Loucy (cell line): ENCODE measurements around the gene BACE2.

ENCODE experiments used
- H2AFZ ChIP-seq: fragments of 200-600 bp; sonication (generic); 2 replicates; pipeline ENCODE4 v1.6.0; 2016; ENCODE audit warnings: antibody characterized with exemption, mild to moderate bottlenecking, low read length, moderate library complexity
- H3F3A ChIP-seq: fragments of 200-600 bp; 2 replicates; pipeline ENCODE4 v1.6.0; 2016; ENCODE audit warnings: antibody characterized with exemption, low read depth, mild to moderate bottlenecking
- H3K27me3 ChIP-seq: fragments of 200-600 bp; sonication (generic); 2 replicates; pipeline ENCODE4 v1.6.1; 2014; ENCODE audit warnings: low read length, mild to moderate bottlenecking; ENCODE audit not compliant: insufficient read depth, poor library complexity, severe bottlenecking
- H3K36me3 ChIP-seq: fragments of 200-600 bp; sonication (generic); 2 replicates; pipeline ENCODE4 v1.6.1; 2016; ENCODE audit warnings: low read length; ENCODE audit not compliant: insufficient read depth
- H3K4me1 ChIP-seq: fragments of 200-600 bp; sonication (generic); 2 replicates; pipeline ENCODE4 v1.5.1; 2014; ENCODE audit warnings: low read length, mild to moderate bottlenecking; ENCODE audit not compliant: insufficient read depth, poor library complexity, severe bottlenecking
- H3K4me2 ChIP-seq: fragments of 200-600 bp; sonication (generic); 2 replicates; pipeline ENCODE4 v1.6.0; 2014; ENCODE audit warnings: antibody characterized with exemption, low read length, low read depth, mild to moderate bottlenecking; ENCODE audit not compliant: poor library complexity, severe bottlenecking
- H3K4me3 ChIP-seq: fragments of 200-600 bp; sonication (generic); 2 replicates; pipeline ENCODE4 v1.5.1; 2014; ENCODE audit warnings: low read length, mild to moderate bottlenecking, mixed read lengths; ENCODE audit not compliant: poor library complexity, severe bottlenecking
- H3K79me2 ChIP-seq: fragments of 200-600 bp; sonication (generic); 2 replicates; pipeline ENCODE4 v1.6.1; 2014; ENCODE audit warnings: low read length; ENCODE audit not compliant: insufficient read depth
- H3K9ac ChIP-seq: fragments of 200-600 bp; sonication (generic); 2 replicates; pipeline ENCODE4 v1.6.0; 2014; ENCODE audit warnings: mild to moderate bottlenecking, low read depth, low read length, moderate library complexity; ENCODE audit not compliant: poor library complexity, severe bottlenecking
- H3K9me2 ChIP-seq: fragments of 200-600 bp; sonication (generic); replicated peaks from 2 replicates; pipeline ENCODE4 v1.6.1; 2016; ENCODE audit warnings: low read depth, low read length, mixed read lengths
- H3K9me3 ChIP-seq: fragments of 200-600 bp; sonication (generic); 2 replicates; pipeline ENCODE4 v1.6.1; 2014; ENCODE audit warnings: mild to moderate bottlenecking, antibody characterized with exemption, low read length, low read depth; ENCODE audit not compliant: insufficient read depth
- H4K20me1 ChIP-seq: fragments of 200-600 bp; sonication (generic); 2 replicates; pipeline ENCODE4 v1.6.0; 2014; ENCODE audit warnings: antibody characterized with exemption, low read length, mild to moderate bottlenecking; ENCODE audit not compliant: insufficient read depth, poor library complexity, severe bottlenecking
- EZH2phosphoT487 ChIP-seq: fragments of 200-600 bp; IDR thresholded peaks from 2 replicates; pipeline ENCODE4 v1.6.1; 2018; ENCODE audit warnings: antibody characterized with exemption, mild to moderate bottlenecking, moderate library complexity, borderline replicate concordance
- TF ChIP-seq, protein P1 (sequence below): fragments of 200-600 bp; sonication (generic); conservative IDR thresholded peaks from 2 replicates; pipeline ENCODE4 v1.5.1; 2014; ENCODE audit warnings: mild to moderate bottlenecking, antibody characterized with exemption, low read length

Gene BACE2

DNA sequence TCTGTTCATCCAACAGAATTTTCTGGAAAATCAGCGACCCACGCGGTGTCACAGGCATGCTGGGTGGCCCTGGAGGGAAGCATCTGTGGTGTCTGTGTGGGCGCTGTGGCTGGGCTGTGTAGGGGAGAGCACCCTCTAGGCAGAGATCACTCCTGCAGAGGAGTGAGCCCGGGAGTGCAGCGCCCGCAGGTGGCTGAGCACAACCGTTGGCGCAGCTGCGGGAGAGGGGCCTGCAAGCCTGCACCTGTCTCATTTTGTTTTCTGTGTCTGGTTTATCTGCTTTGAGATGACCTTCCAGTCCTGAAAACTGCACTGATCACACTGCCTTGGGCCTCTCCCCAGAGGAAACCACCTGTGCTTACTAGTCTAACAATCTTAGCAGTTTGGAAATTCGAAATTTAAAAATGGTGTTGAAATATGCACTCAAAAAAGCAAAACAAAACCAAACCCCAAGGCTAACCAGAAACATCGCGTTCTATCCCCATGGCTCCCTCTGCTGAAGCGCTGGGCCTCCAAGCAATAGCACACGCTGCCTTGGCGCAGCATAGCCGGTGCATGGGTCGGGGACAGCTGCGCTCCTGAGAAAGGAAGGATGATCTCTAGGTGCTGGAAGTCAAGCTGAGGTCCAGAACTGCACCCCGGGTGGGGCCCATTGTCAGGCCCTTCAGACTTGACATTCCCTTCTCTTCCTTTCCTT is 153.4 kb downstream of the BACE2 start:
- no peaks in the 10 kb centered on the region for H3K27me3 ChIP-seq
- H3K79me2 ChIP-seq = no peaks in the 10 kb centered on the region
- H3F3A ChIP-seq = no peaks in the 10 kb centered on the region
- H3K4me3 ChIP-seq = no peak overlapping the region
- no peak overlapping the region for H3K9ac ChIP-seq
- no peaks in the 10 kb centered on the region for H4K20me1 ChIP-seq
- no peak overlapping the region for H2AFZ ChIP-seq
- H3K9me3 ChIP-seq = no peaks in the 10 kb centered on the region
- no peak overlapping the region for H3K4me2 ChIP-seq
- H3K36me3 ChIP-seq = no peaks in the 10 kb centered on the region
- no peak for TF ChIP-seq EZH2phosphoT487
- TF ChIP-seq, protein P1, sequence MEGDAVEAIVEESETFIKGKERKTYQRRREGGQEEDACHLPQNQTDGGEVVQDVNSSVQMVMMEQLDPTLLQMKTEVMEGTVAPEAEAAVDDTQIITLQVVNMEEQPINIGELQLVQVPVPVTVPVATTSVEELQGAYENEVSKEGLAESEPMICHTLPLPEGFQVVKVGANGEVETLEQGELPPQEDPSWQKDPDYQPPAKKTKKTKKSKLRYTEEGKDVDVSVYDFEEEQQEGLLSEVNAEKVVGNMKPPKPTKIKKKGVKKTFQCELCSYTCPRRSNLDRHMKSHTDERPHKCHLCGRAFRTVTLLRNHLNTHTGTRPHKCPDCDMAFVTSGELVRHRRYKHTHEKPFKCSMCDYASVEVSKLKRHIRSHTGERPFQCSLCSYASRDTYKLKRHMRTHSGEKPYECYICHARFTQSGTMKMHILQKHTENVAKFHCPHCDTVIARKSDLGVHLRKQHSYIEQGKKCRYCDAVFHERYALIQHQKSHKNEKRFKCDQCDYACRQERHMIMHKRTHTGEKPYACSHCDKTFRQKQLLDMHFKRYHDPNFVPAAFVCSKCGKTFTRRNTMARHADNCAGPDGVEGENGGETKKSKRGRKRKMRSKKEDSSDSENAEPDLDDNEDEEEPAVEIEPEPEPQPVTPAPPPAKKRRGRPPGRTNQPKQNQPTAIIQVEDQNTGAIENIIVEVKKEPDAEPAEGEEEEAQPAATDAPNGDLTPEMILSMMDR = no peak
- no peaks in the 10 kb centered on the region for H3K9me2 ChIP-seq
- H3K4me1 ChIP-seq = no peaks in the 10 kb centered on the region

DNA sequence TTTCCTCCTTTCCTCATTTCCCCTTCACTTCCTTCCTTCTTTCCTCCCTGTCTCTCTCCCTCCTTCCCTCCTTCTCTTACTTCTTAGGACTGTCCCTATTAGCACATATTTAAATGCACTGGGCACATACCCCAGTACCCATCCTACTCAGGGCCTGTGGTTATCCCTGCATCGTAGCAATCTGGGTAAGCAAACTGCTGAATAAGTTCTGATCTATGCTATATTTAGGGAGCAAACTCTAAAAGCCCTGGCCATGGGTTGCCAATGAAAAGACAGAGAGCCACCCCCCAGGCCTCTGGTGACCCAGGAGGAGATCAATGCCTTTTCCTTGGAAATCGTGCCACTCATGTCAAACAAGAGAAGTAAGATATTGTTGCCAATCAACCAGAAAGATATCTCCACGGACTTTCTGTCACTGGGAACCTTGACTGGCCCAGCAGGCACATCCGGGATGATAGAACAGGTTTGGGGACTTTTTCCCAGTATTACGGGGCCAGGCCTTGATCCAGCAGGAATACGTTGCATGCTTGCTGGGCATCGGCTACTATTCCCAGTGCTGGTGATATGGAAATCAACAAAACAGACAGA is 154.0 kb downstream of the BACE2 start:
- Histone ChIP-seq H3K4me1 (no peaks in the 10 kb centered on the region), H3K9ac (no peak overlapping the region), H3K79me2 (no peaks in the 10 kb centered on the region), H2AFZ (no peak overlapping the region), H3K4me2 (no peak overlapping the region), H3K4me3 (no peak overlapping the region), H3F3A (no peaks in the 10 kb centered on the region), H3K36me3 (no peaks in the 10 kb centered on the region), H3K9me2 (no peaks in the 10 kb centered on the region), H3K9me3 (no peaks in the 10 kb centered on the region), H3K27me3 (no peaks in the 10 kb centered on the region), H4K20me1 (no peaks in the 10 kb centered on the region)
- TF ChIP-seq, protein P1 = no peak
- TF ChIP-seq EZH2phosphoT487 = no peak

DNA sequence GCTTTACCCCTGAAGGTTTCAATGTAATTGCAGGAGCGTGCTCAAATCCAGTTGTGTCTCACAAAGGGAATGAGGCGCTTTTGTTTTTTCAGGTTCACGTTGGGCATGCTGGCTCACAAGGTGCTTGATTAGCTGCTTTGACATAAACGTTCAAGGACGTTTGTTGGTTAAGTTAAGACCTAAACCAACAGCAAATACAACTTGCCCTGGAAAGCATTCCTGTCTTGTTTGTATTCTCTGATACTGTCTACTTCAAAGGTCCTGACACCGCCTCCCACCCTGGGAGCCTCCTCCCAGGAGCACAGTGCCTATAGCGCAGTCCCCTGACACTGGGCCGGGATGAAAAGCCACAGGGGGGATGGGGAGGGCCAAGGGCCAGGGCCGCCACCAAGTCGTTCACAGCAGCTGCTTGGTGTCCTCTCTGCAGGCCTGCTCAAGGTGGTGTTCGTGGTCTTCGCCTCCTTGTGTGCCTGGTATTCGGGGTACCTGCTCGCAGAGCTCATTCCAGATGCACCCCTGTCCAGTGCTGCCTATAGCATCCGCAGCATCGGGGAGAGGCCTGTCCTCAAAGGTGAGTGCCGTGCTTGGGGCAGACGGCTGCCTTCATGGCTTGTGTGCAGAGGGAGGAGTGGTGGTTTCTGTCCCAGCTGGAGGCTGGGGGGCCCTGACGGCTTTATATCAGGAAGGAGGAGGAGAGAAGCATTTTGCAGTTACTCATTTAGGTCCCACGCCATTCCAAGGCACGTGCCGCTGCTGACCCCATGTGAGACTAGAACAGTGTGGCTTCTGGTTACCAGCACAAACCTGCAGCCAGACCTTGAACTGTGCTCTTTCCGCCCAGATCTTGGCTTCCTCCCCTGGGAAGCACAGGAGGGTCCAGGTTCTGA is 154.8 kb downstream of the BACE2 start:
- no peaks in the 10 kb centered on the region for H3K36me3 ChIP-seq
- no peak overlapping the region for H3K9ac ChIP-seq
- H2AFZ ChIP-seq = no peak overlapping the region
- TF ChIP-seq, protein P1 = no peak
- no peak for TF ChIP-seq EZH2phosphoT487
- no peaks in the 10 kb centered on the region for H3K4me1 ChIP-seq
- no peaks in the 10 kb centered on the region for H3K9me3 ChIP-seq
- no peaks in the 10 kb centered on the region for H3K27me3 ChIP-seq
- H3K4me2 ChIP-seq = no peak overlapping the region
- no peaks in the 10 kb centered on the region for H3K9me2 ChIP-seq
- H3F3A ChIP-seq = no peaks in the 10 kb centered on the region
- H4K20me1 ChIP-seq = no peaks in the 10 kb centered on the region
- H3K79me2 ChIP-seq = no peaks in the 10 kb centered on the region
- no peak overlapping the region for H3K4me3 ChIP-seq
